ENCODE data around the gene GREB1L.

DNA sequence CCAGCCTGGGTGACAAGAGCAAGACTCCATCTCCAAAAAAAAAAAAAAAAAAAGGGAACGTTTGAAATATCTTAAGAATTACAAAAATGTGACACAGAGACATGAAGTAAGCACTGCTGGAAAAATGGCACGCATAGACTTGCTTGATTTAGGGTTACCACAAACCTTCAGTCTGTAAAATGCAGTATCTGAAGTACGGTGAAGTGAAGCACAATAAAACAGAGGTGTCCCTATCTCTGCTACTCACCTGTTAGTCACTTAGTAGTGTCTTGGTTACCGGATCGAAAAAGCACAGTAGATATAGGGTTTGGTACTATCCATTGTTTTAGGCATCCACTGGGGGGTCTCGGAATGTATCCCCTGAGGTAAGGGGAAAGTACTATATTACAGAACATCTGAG, 11.6 kb upstream of the GREB1L start:
- TF ChIP-seq, protein P1, sequence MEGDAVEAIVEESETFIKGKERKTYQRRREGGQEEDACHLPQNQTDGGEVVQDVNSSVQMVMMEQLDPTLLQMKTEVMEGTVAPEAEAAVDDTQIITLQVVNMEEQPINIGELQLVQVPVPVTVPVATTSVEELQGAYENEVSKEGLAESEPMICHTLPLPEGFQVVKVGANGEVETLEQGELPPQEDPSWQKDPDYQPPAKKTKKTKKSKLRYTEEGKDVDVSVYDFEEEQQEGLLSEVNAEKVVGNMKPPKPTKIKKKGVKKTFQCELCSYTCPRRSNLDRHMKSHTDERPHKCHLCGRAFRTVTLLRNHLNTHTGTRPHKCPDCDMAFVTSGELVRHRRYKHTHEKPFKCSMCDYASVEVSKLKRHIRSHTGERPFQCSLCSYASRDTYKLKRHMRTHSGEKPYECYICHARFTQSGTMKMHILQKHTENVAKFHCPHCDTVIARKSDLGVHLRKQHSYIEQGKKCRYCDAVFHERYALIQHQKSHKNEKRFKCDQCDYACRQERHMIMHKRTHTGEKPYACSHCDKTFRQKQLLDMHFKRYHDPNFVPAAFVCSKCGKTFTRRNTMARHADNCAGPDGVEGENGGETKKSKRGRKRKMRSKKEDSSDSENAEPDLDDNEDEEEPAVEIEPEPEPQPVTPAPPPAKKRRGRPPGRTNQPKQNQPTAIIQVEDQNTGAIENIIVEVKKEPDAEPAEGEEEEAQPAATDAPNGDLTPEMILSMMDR (IDR thresholded peaks at IDR 0.05 in 2 of 3, conservative IDR thresholded peaks at IDR 0.05 in 1 of 3; ENCODE audit: control insufficient read depth in 2 of 3, extremely low read depth in 1 of 3, insufficient read depth in 1 of 3, low read depth in 3 of 3, low read length in 3 of 3), result no peak
- TF ChIP-seq POLR2A (IDR thresholded peaks at IDR 0.05; ENCODE audit: low read depth, low read length) (no peak), TCF12 (IDR thresholded peaks at IDR 0.05; ENCODE audit: low read depth, low read length) (no peak), YY1 (IDR thresholded peaks at IDR 0.05; ENCODE audit: low read depth, low read length) (no peak), EP300 (IDR thresholded peaks at IDR 0.05; ENCODE audit: borderline replicate concordance in 1 of 2, control insufficient read depth in 1 of 2, low read depth in 2 of 2, low read length in 2 of 2) (no peak), TBL1XR1 (IDR thresholded peaks at IDR 0.05; ENCODE audit: low read depth, low read length) (no peak), RB1 (IDR thresholded peaks at IDR 0.05; ENCODE audit: borderline replicate concordance) (no peak), TARDBP (IDR thresholded peaks at IDR 0.05; ENCODE audit: borderline replicate concordance) (no peak)
- TF ChIP-seq, protein P2, sequence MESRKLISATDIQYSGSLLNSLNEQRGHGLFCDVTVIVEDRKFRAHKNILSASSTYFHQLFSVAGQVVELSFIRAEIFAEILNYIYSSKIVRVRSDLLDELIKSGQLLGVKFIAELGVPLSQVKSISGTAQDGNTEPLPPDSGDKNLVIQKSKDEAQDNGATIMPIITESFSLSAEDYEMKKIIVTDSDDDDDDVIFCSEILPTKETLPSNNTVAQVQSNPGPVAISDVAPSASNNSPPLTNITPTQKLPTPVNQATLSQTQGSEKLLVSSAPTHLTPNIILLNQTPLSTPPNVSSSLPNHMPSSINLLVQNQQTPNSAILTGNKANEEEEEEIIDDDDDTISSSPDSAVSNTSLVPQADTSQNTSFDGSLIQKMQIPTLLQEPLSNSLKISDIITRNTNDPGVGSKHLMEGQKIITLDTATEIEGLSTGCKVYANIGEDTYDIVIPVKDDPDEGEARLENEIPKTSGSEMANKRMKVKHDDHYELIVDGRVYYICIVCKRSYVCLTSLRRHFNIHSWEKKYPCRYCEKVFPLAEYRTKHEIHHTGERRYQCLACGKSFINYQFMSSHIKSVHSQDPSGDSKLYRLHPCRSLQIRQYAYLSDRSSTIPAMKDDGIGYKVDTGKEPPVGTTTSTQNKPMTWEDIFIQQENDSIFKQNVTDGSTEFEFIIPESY (IDR thresholded peaks at IDR 0.05), result no peak
- TF ChIP-seq, protein P3, sequence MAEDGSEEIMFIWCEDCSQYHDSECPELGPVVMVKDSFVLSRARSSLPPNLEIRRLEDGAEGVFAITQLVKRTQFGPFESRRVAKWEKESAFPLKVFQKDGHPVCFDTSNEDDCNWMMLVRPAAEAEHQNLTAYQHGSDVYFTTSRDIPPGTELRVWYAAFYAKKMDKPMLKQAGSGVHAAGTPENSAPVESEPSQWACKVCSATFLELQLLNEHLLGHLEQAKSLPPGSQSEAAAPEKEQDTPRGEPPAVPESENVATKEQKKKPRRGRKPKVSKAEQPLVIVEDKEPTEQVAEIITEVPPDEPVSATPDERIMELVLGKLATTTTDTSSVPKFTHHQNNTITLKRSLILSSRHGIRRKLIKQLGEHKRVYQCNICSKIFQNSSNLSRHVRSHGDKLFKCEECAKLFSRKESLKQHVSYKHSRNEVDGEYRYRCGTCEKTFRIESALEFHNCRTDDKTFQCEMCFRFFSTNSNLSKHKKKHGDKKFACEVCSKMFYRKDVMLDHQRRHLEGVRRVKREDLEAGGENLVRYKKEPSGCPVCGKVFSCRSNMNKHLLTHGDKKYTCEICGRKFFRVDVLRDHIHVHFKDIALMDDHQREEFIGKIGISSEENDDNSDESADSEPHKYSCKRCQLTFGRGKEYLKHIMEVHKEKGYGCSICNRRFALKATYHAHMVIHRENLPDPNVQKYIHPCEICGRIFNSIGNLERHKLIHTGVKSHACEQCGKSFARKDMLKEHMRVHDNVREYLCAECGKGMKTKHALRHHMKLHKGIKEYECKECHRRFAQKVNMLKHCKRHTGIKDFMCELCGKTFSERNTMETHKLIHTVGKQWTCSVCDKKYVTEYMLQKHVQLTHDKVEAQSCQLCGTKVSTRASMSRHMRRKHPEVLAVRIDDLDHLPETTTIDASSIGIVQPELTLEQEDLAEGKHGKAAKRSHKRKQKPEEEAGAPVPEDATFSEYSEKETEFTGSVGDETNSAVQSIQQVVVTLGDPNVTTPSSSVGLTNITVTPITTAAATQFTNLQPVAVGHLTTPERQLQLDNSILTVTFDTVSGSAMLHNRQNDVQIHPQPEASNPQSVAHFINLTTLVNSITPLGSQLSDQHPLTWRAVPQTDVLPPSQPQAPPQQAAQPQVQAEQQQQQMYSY (CRISPR knock-in tag; IDR thresholded peaks at IDR 0.05), result no peak
- TF ChIP-seq, protein P4, sequence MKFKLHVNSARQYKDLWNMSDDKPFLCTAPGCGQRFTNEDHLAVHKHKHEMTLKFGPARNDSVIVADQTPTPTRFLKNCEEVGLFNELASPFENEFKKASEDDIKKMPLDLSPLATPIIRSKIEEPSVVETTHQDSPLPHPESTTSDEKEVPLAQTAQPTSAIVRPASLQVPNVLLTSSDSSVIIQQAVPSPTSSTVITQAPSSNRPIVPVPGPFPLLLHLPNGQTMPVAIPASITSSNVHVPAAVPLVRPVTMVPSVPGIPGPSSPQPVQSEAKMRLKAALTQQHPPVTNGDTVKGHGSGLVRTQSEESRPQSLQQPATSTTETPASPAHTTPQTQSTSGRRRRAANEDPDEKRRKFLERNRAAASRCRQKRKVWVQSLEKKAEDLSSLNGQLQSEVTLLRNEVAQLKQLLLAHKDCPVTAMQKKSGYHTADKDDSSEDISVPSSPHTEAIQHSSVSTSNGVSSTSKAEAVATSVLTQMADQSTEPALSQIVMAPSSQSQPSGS (IDR thresholded peaks at IDR 0.05; ENCODE audit: low read length), result no peak

Data from GM12878 (cell line).